ENCODE data around the gene KLHDC9.
A peak's percentile ranks its signal among the peaks of the same experiment; 100 is the strongest.

KLHDC9 gene

GRCh38 chr1:161082996-161083747 is 15.0 kb upstream of the KLHDC9 start:
- ATAC-seq: peak; percentile 87
- TF ChIP-seq OSR1 (CRISPR knock-in tag; IDR thresholded peaks at IDR 0.05) (no peak), CREB5 (CRISPR knock-in tag; IDR thresholded peaks at IDR 0.05; ENCODE audit: low read depth) (no peak), ZC3H10 (CRISPR knock-in tag; IDR thresholded peaks at IDR 0.05) (no peak), ZFP30 (CRISPR knock-in tag; IDR thresholded peaks at IDR 0.05) (no peak), ZNF565 (CRISPR knock-in tag; conservative IDR thresholded peaks at IDR 0.05; ENCODE audit: low read depth) (no peak), ISL1 (CRISPR knock-in tag; IDR thresholded peaks at IDR 0.05) (no peak), ESRRG (CRISPR knock-in tag; IDR thresholded peaks at IDR 0.05) (no peak), TSHZ2 (CRISPR knock-in tag; IDR thresholded peaks at IDR 0.05) (no peak), ZNF8 (CRISPR knock-in tag; IDR thresholded peaks at IDR 0.05) (no peak), ZNF70 (CRISPR knock-in tag; IDR thresholded peaks at IDR 0.05) (no peak), CSDC2 (CRISPR knock-in tag; IDR thresholded peaks at IDR 0.05) (no peak), GLIS3 (CRISPR knock-in tag; IDR thresholded peaks at IDR 0.05) (no peak), PPARA (CRISPR knock-in tag; IDR thresholded peaks at IDR 0.05; ENCODE audit: borderline replicate concordance) (no peak)

GRCh38 chr1:161083748-161084596 is 14.2 kb upstream of the KLHDC9 start:
- no peak for TF ChIP-seq GLIS3 (CRISPR knock-in tag; IDR thresholded peaks at IDR 0.05)
- TF ChIP-seq POU6F1 (CRISPR knock-in tag; IDR thresholded peaks at IDR 0.05; ENCODE audit: borderline replicate concordance, low read depth): no peak
- no peak for TF ChIP-seq TSHZ2 (CRISPR knock-in tag; IDR thresholded peaks at IDR 0.05)
- no peak for TF ChIP-seq ZNF70 (CRISPR knock-in tag; IDR thresholded peaks at IDR 0.05)
- no peak for TF ChIP-seq ZNF565 (CRISPR knock-in tag; conservative IDR thresholded peaks at IDR 0.05; ENCODE audit: low read depth)
- TF ChIP-seq ZNF8 (CRISPR knock-in tag; IDR thresholded peaks at IDR 0.05): no peak
- TF ChIP-seq BACH2 (CRISPR knock-in tag; IDR thresholded peaks at IDR 0.05; ENCODE audit: borderline replicate concordance): no peak
- no peak for TF ChIP-seq OSR1 (CRISPR knock-in tag; IDR thresholded peaks at IDR 0.05)
- no peak for TF ChIP-seq CREB5 (CRISPR knock-in tag; IDR thresholded peaks at IDR 0.05; ENCODE audit: low read depth)
- no peak for TF ChIP-seq PATZ1 (CRISPR knock-in tag; IDR thresholded peaks at IDR 0.05; ENCODE audit: borderline replicate concordance)
- TF ChIP-seq ZC3H10 (CRISPR knock-in tag; IDR thresholded peaks at IDR 0.05): no peak
- TF ChIP-seq TCF4 (CRISPR knock-in tag; IDR thresholded peaks at IDR 0.05; ENCODE audit: borderline replicate concordance): no peak
- TF ChIP-seq ZFP30 (CRISPR knock-in tag; IDR thresholded peaks at IDR 0.05): no peak
- TF ChIP-seq TOX (CRISPR knock-in tag; IDR thresholded peaks at IDR 0.05; ENCODE audit: borderline replicate concordance): no peak
- no peak for TF ChIP-seq ARNTL (CRISPR knock-in tag; IDR thresholded peaks at IDR 0.05; ENCODE audit: borderline replicate concordance, low read depth)
- TF ChIP-seq ZFP3 (CRISPR knock-in tag; IDR thresholded peaks at IDR 0.05): no peak
- TF ChIP-seq PPARA (CRISPR knock-in tag; IDR thresholded peaks at IDR 0.05; ENCODE audit: borderline replicate concordance): no peak
- ATAC-seq: no peak

Data from SK-N-SH treated with all-trans-retinoic acid at 6 μM for 48 hours (cell line).